ENCODE results near the gene IL6R.
"Not testable (repeated sequence)": the region's sequence is repeated elsewhere in the genome, so short reads cannot be mapped to it uniquely, and the experiment has no call there.

Gene IL6R

DNA sequence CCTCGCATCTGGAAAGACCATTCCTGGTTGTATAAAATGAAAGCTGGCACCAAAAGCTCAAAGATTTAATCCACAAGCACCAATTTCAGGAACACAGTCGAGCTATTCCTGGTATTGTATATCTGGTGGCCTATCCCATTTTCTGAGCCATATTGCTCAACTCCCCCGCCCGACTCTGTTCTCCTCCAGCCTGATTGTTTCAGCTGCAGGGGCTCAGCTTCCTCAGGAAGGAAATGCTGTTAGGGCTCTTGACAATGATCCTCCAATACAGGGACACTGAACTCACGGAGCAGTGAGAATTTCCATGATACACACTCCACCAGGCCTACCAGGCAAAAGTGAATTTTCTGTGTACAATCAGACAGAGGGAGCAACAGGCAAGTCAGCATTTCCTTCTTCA is 80.0 kb downstream of the IL6R start:
- no peak for DNase-seq

DNA sequence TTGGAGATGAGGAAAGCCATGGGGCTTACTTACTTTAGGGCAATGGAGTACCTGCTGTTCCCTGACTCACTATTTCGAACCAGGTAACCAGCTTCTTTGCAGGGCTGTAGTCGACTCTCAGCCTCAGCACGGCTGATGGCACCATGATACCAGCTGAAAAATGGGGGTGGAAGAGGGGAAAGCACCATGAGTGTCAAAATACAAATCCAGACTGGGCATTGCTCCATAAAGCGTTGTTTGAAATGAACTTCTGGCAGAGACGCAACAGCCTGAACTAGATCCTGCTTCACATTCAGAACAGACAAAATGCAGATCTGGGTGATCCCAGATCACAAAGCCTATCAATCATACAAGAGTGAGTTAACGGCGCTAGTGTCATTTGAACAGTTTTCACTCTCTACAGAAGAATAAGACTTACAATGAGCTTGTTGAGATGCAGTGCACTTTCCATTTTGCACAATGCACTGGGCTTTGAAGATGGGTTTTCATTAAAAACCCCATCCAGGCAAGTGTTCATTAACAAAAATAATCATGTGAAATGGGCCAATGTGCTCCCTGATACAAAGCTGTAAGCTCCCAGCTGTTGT is 80.9 kb downstream of the IL6R start:
- peak; percentile 36 for DNase-seq

DNA sequence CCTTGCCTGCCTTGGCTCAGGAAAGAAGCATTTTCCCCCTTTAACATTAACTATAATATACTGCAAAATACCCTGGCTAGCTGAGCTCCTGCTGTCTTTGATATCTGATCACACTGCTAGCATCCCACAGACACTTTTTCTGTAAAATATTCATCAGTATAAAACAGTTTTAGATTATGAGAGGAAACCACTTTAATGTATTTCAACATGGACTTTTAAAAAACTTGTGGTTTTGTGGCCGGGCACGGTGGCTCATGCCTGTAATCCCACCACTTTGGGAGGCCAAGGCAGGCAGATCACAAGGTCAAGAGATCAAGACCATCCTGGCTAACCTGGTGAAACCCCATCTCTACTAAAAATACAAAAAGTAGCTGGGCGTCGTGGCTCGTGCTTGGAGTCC is 81.6 kb downstream of the IL6R start:
- not testable (repeated sequence) for DNase-seq

DNA sequence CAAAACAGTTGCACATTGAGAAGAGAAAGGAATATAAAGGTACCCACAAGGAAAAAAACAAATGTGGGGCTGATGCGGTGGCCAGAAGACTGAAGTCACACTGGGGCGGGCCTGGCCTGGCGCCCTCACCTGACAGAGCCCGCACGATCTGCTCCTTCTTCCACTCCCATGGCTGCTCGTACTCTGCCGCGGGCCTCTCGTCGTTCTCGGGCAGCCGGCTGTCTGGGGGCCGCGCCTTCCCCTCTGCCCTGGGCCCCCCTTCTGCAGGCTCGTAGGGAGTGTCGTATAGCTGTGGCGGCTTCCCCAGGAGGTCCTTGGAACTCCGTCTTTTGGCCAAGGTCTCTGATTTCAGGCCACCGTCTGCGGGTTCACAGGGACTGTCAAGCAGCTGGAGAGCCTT is 83.8 kb downstream of the IL6R start:
- DNase-seq = no peak

DNA sequence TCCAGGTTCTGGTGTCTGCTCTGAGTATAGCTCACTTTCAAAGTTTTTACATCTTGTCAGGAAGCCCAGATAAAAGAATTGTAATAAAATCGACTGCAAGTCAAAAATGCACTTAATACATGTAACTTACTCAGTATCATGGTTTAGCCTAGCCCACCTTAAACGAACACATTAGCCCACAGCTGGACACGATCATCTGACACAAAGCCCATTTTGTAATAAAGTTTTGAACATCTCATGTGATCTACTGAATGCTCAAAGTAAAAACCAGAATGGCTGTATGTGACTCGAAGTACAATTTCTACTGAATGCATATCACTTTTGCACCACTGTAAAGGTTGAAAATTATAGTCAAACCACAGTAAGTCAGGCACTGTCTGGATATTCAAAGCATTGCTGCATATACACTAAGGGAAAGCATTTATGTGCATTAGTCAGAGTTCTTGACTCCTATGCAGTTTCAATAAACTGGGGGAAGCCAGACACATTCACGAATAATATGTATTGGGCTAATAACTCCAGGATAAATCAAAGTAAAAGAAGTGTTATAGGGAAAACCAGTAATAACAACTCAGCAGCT is 84.6 kb downstream of the IL6R start:
- DNase-seq = no peak

DNA sequence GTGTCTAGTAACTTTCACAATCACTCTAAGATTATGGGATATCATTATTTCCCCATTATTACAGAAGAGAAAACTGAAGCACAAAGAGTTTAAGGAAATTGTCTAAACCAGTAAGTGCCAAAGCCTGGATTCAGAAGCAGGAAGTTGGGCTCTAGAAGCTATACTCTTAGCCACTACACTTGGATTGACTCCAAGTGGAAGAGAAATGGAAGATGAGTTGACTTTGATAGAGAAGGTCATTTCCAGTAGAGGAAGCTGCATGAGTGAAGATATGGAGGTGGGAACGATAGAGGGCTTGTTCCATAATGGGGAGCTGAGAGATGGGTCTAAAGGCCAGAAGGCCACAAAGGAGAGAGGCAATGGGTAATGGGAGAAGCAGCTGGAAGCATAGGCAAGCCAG is 85.2 kb downstream of the IL6R start:
- no peak for DNase-seq

DNA sequence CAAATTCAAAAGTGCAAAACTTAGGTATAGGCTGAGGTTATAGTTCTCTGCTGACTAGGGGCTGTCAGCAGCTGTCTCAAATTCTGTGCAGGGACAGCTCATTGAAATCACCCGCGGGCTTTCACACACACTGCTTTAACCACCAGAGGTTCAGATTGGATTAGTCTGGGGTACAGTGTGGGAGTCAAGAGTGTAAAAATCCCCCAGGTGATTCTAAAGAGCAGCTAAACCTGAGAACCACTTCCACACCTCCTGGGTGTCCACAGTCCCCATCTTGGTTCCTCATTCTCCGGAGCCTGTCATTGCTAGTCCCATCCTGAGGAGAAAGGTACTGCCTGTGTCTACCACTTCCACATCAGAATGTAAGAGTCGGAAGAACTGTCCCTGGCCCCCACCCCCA is 87.0 kb downstream of the IL6R start:
- no peak for DNase-seq

DNA sequence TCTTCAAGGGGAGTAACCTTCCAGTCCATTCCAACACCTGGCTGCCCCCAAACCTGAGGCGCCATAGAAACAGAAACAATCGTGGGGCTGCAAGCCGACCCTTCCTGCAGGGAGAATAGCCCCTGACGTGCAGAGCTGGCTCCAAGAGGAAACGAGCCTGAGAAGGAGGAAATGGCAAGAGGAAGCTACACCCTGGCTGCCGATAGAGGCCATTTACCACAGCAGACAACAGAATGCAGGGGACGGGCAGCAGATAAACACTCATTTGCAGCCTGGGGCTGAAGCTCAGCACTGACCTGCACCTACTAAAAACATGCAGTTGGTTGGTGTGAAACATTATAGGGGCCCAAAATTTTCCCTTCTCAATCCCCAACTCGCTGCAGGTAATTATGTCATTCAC is 88.1 kb downstream of the IL6R start:
- DNase-seq = no peak

DNA sequence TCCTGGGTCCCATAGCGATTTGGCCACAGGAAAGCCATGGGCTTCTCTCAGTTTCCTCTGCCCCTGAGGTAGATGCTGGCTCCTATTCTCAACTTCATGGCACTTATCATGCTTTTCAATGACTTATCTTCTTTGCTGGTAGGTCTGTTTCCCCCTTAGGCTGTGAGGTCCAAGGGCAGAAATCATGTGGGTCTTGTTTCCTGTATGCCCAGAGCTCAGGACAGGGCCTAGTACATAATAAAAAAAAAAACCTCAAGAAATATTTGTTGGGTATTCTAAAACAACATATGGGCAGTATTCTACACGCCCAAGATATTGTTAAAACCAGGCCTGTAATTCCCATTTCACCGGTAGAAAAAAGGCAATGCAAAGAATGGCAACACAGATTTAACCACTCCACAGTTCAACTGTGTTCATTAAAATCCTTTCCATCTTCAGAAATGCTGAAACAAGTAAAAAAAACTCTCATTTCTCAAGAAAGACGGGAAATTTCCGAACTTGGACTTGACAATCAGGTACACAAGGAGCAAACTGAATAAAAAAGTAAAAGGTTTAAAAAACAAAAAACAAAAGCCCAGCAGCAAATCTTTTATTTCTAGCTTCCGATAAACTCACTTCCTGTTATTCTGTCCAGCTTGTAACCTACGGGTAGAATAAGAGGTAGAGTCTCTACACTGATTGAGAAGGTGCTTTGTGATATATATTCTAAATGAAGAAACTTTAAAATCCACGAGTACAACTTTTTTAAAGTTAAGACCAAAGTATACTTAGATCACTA is 90.5 kb downstream of the IL6R start:
- DNase-seq = no peak

DNA sequence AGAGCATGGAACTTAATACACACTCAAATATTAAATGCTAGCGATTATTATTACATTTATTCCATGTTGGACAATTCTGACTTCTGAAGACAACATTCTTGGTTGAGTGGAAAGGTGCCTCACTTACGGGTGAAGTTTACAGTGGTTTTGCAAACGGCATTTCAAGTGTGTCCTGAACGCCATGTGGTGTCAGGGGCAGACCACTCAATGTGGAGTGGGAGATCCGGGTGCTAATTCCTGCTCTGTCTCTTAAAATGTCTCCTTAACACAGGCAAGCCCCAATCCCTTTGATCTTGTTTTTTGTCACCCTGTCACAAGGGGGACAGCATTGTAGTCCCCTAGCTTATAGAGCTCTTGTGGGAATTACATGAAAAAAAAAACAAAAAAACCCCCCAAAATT is 91.2 kb downstream of the IL6R start:
- no peak for DNase-seq

DNA sequence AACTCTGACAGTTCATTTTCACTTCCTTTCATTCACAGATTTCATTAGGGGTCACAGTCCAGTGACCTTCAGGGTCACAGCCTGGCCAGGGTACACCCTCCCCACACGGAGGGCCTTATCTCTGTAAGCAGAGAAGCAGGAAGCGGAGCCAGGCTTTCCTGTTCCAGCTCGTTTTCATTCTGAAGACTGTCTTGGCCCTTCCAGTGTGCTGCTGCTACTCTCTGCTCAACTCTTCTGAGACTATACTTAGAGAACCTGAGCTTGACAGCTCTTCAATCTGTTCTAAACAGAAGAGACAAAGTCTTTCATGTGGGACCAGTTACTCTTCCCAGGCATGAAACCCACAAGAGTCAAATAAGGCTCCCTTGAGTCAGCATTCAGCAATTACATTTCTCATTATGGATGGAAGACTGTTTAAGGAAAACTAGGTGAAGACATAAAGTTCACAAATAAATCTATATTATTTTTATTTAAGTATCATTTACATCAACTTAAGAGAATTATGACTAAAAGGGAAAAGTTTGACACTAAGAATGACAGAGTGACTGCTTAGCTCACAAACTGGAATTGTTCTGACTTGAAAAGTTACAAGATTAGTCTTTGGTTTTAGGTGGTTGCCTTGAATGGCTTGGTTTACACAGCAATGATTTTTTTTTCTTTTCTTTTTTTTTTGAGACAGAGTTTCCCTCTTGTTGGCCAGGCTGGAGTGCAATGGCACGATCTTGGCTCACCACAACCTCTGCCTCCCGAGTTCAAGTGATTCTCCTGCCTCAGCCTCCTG is 92.1 kb downstream of the IL6R start:
- no peak for DNase-seq

DNA sequence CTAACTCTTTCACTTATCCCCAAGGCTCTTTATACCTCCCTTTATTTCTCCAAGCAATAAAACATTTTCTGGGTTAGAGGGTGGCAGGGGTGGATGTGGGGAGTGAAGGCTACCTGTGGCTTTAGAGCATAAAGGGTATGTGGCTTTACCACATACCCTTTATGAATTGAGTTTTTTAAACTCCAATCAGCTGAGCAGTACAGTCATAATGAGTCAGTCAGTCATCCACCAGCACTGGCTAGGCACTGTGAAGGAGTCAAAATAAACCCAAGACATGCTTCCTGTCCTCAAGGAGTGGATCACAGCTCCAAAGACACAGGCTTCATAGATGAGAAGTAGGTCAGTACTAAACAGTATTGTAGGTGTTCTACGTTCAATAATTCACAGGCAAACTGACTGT is 94.3 kb downstream of the IL6R start:
- DNase-seq = no peak

DNA sequence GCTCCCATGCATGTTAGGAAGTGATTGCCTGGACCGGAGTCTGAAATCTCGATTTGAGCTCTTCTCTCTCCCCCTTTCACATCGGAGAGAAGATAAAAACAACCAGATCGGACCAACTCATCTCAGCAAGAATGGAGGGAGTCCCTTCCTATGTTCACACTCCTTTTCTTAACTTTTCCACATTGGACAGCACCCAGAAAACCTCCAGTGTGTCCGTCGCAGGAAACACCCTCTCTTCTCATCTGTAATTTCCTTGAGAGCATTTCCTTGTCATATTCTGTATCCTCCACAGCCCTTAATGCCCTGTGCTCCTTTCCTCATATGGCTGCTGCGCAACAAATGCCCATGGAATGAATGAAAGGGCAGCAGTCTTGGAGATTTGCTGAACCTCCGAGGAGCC is 95.4 kb downstream of the IL6R start:
- DNase-seq = no peak

DNA sequence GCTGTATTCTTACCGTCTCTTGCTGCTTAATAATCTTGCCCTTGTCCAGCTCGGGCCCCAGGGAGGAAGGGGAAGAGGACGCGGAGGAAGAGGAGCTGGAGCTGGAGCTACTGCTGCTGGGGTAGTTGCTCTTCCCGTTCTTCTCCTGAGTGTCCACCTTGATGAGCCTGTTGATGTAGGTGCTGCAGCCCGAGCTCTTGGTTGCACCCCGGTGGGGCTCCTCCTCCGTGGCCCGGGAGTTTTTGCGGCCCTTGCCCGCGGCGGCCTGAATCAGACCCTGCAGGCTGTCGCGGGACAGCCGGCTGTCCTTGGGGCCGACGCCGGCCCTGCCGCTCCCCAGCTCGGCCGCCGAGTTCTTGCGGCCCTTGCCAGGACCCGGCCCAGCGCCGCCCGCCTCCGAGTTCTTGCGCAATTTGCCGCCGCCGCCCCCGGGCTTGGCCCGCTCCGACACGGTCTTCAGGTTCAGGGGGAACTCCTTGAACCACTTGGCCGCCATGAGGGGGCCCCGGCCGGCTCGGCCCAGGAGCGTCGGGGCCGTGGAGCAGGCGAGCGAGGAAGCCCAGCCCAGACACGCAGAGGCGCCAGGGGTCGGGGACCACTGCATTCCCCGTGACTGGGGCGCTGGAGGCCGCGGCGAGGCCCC is 96.4 kb downstream of the IL6R start:
- DNase-seq = no peak

DNA sequence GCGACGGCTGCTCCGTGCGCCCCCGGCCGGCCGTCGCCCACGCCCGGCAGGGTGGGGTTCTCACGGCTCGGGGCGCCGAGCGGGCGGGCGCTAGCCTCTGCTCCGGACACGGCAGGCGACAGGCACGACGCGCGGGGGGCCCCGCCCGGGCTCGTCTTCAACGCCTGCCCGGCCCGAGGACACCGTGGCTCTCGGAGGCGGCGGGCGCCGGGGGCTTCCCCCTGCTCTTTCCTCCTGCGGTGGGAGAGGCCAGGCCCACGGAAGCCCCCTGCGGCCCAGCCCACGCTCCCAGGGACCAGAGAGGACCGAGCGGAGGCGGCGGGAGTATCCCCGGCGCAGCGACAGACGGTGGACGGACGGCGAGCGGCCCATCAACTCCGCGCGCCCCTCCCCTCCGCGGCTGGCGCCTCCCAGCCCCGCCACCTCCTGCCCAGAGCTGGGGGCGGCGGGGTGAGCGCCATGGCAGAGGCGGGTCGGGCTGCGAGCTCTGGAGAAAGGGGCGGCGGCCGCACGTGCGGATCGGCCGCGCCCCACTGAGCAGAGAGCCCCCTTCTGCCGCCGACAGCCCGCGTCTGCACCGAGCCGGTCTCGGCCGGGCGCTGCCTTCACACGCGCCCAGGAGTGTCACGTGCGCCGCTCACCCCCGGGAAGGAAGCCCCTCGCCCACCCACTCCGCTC is 97.1 kb downstream of the IL6R start, which contains the start of the genes SHE and TDRD10:
Gene SHE (minus strand): TSS at position 347 of the 678 bp plus-strand sequence. CDS start 386 bp downstream, outside the sequence.
Gene TDRD10 (plus strand): TSS at position 154 of the 678 bp plus-strand sequence. CDS start 4,685 bp downstream, outside the sequence.
- no peak for DNase-seq

DNA sequence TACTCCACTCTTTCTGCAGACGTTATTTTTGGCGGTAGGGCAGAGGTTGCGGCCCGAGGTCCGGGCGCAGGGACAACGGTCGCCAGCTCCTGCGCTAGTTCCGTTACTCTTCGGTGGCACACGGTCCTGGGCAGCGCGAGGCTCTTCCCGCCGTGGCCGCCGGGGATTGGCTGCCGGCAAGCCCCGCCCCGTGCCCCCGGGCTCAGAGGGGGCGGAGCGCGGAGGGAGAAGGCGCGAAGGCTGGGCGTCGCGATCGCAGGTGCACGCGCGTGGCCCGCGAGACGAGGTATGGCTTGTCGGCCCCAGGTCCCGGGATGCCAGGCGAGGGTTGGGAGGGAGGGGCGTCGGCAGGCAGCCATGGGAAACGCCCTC is 97.6 kb downstream of the IL6R start:
- DNase-seq = no peak

DNA sequence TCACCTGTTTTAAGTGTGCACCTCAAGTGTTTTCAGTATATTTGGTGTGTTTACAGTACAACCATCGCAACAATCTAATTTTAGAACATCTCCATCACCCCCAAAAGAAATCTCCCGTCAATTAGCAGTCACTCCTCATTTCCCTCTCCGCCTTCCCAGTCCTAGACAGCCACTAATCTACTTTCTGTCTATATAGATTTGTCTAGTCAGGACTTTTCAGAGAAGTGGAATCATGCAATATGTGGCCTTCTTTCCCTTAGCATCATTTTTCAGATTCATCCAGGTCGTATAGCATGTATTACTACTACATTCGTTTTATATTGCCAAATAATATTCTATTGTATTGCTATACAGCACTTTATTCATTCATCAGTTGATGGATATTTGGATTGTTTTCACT is 98.8 kb downstream of the IL6R start:
- DNase-seq = no peak

DNA sequence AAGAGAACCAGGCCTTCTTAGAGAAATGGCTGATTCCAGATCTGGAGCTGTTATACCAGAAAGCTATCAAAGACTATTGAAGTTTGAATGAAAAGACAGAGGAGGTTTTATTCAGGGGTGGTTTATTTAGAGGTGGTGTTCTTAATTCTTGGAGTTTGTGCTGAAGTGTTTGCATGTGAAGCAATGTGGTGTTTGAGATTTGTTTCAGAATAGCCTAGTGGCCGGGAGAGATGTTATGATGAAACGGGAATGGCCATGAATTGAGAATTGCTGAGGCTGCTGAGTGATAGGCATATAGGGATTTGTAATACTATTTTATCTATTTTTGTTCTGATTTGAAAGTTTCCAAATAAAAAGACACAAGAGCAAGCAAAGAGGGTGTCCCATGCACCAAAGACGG is 107.6 kb downstream of the IL6R start:
- DNase-seq = no peak

DNA sequence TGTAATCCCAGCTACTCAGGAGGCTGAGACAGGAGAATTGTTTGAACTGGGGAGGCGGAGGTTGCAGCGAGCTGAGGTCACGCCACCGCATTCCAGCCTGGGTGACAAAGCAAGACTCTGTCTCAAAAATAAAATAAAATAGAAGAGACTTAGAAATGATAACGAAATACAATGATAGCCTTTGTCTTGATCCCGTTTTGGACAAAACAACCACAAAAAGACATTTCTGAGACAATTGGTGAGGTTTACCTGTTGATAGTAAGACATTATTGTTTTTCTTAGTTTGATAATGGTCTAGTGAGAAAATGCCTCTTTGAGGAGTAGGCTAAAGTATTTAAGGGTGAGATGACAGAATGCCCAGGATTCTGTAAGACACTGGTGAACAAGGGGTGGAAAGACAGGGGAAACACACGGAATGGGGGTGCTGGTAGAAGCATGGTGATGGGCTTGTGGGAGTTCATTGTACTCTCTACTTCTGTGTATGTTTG is 109.0 kb downstream of the IL6R start:
- DNase-seq = no peak

DNA sequence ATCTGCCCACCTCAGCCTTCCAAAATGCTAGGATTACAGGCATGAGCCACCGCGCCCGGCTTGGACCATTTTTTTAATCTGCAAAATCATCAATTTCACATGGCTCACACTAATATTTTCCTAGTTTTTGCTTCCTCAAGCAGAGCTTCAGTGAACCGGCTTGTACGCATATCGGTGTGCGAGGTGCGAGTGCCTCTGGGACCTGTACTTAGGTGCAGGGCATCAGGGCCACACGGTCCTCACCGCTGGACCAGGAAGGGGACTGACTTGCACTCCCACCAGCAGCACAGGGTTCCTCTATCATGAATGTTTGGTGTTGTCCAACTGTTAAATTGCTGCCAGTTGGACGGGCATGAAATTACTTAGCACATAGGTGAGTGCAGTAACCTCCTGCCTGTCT is 112.5 kb downstream of the IL6R start:
- DNase-seq = no peak
